WTC11 (cell line): Measurements from ENCODE around the gene ARF5. TPM values are rescaled to one million over a fixed set of nuclear protein-coding genes. Genes with fewer than 3 reads are reported as not detected.

Experiments used
- ATAC-seq: fragments of 200-7000 bp; cut with Tn5 transposase; 2 replicates; pipeline ENCODE4 v1.10.0; 2021; ENCODE audit warnings: mild to moderate bottlenecking, moderate library complexity
- CTCF ChIA-PET: fragments of 300-600 bp; sonication (Branson Sonifier 250); formaldehyde crosslinking; loops from one replicate; lab custom pipeline; 2021; ENCODE audit warnings: antibody characterized with exemption; lab: Charles Lee
- POLR2A ChIA-PET: fragments of 350-600 bp; sonication (Branson Sonifier 250); formaldehyde crosslinking; loops from one replicate; lab custom pipeline; 2021; ENCODE audit warnings: antibody characterized with exemption; lab: Charles Lee
- DNase-seq: peaks from one replicate; pipeline ENCODE4 v3.0.0; 2021; ENCODE audit warnings: low spot score
- H3K27ac Mint-ChIP-seq: 2 replicates; pipeline ENCODE4 v1.8.0; 2021; ENCODE audit warnings: mixed read lengths
- H3K27me3 Mint-ChIP-seq: 2 replicates; pipeline ENCODE4 v1.8.0; 2021; ENCODE audit warnings: low read depth, mild to moderate bottlenecking, moderate library complexity, mixed read lengths
- H3K36me3 Mint-ChIP-seq: 2 replicates; pipeline ENCODE4 v1.8.0; 2021; ENCODE audit warnings: mixed read lengths
- H3K4me1 Mint-ChIP-seq: 2 replicates; pipeline ENCODE4 v1.8.0; 2022; ENCODE audit warnings: mixed read lengths
- H3K4me3 Mint-ChIP-seq: 2 replicates; pipeline ENCODE4 v1.8.0; 2021; ENCODE audit warnings: mild to moderate bottlenecking, moderate library complexity, mixed read lengths
- H3K9me3 Mint-ChIP-seq: 2 replicates; pipeline ENCODE4 v1.8.0; 2021; ENCODE audit warnings: mixed read lengths
- ATF1 ChIP-seq: sonication (generic); formaldehyde crosslinking; IDR thresholded peaks from 2 replicates; pipeline ENCODE4 v1.8.1; 2023; ENCODE audit warnings: mild to moderate bottlenecking, moderate library complexity, missing genetic modification reagents
- ESRRA ChIP-seq: sonication (generic); formaldehyde crosslinking; IDR thresholded peaks from 2 replicates; pipeline ENCODE4 v1.8.1; 2022; ENCODE audit warnings: mild to moderate bottlenecking, missing genetic modification reagents, borderline replicate concordance
- ETV6 ChIP-seq: sonication (generic); formaldehyde crosslinking; IDR thresholded peaks from 2 replicates; pipeline ENCODE4 v1.8.1; 2022; ENCODE audit warnings: mild to moderate bottlenecking, missing genetic modification reagents
- FOXK1 ChIP-seq: sonication (generic); formaldehyde crosslinking; IDR thresholded peaks from 2 replicates; pipeline ENCODE4 v1.8.0; 2022; ENCODE audit warnings: mild to moderate bottlenecking, moderate library complexity, missing genetic modification reagents
- NFE2L1 ChIP-seq: sonication (generic); formaldehyde crosslinking; IDR thresholded peaks from 2 replicates; pipeline ENCODE4 v1.8.1; 2023; ENCODE audit warnings: missing genetic modification reagents
- NR3C1 ChIP-seq: sonication (generic); formaldehyde crosslinking; conservative IDR thresholded peaks from 2 replicates; pipeline ENCODE4 v1.8.1; 2023; ENCODE audit warnings: low read depth, mild to moderate bottlenecking, missing genetic modification reagents
- RELA ChIP-seq: sonication (generic); formaldehyde crosslinking; IDR thresholded peaks from 2 replicates; pipeline ENCODE4 v1.8.1; 2022; ENCODE audit warnings: missing genetic modification reagents, mild to moderate bottlenecking, borderline replicate concordance
- ZNF121 ChIP-seq: sonication (generic); formaldehyde crosslinking; IDR thresholded peaks from 2 replicates; pipeline ENCODE4 v1.8.0; 2023; ENCODE audit warnings: missing genetic modification reagents
- ZNF416 ChIP-seq: fragments of 250-450 bp; sonication (Bioruptor Pico); IDR thresholded peaks from 2 replicates; pipeline ENCODE4 v1.9.0; 2021; ENCODE audit warnings: mild to moderate bottlenecking, inconsistent platforms
- ZNF423 ChIP-seq: fragments of 250-450 bp; sonication (Bioruptor Pico); IDR thresholded peaks from 2 replicates; pipeline ENCODE4 v2.1.2; 2022; ENCODE audit warnings: mild to moderate bottlenecking, moderate library complexity
- total RNA-seq: library from RNA; stranded (reverse); gene quantifications from 3 replicates; pipeline ENCODE4 v1.2.3, GENCODE V29; 2021
- TF ChIP-seq, protein P1 (sequence below): sonication (generic); formaldehyde crosslinking; IDR thresholded peaks from 2 replicates; pipeline ENCODE4 v1.8.1; 2023; ENCODE audit warnings: mild to moderate bottlenecking, missing genetic modification reagents, moderate library complexity
- TF ChIP-seq, protein P2 (sequence below): fragments of 250-450 bp; sonication (Bioruptor Pico); IDR thresholded peaks from 2 replicates; pipeline ENCODE4 v2.1.2; 2022; ENCODE audit warnings: mild to moderate bottlenecking, moderate library complexity
- TF ChIP-seq, protein P3 (sequence below): sonication (generic); formaldehyde crosslinking; IDR thresholded peaks from 2 replicates; pipeline ENCODE4 v1.8.0; 2022; ENCODE audit warnings: mild to moderate bottlenecking, missing genetic modification reagents
- TF ChIP-seq, protein P4 (sequence below): sonication (generic); formaldehyde crosslinking; IDR thresholded peaks from 2 replicates; pipeline ENCODE4 v1.8.1; 2023; ENCODE audit warnings: mild to moderate bottlenecking, missing genetic modification reagents, borderline replicate concordance
- TF ChIP-seq, protein P5 (sequence below): fragments of 250-450 bp; sonication (Bioruptor Pico); IDR thresholded peaks from 2 replicates; pipeline ENCODE4 v1.9.0; 2021; ENCODE audit warnings: mild to moderate bottlenecking
- TF ChIP-seq, protein P6 (sequence below): fragments of 250-450 bp; sonication (Bioruptor Pico); IDR thresholded peaks from 2 replicates; pipeline ENCODE4 v1.9.0; 2021; ENCODE audit warnings: moderate library complexity, mild to moderate bottlenecking, inconsistent platforms, borderline replicate concordance
- TF ChIP-seq, protein P7 (sequence below): fragments of 250-450 bp; sonication (Bioruptor Pico); IDR thresholded peaks from 2 replicates; pipeline ENCODE4 v1.9.0; 2021; ENCODE audit warnings: mild to moderate bottlenecking, borderline replicate concordance
- TF ChIP-seq, protein P8 (sequence below): sonication (generic); formaldehyde crosslinking; IDR thresholded peaks from 2 replicates; pipeline ENCODE4 v1.8.0; 2023; ENCODE audit warnings: missing genetic modification reagents, mild to moderate bottlenecking, borderline replicate concordance

The ARF5 gene
- total RNA-seq, 1 experiment from 2014 or later: 167 TPM

DNA sequence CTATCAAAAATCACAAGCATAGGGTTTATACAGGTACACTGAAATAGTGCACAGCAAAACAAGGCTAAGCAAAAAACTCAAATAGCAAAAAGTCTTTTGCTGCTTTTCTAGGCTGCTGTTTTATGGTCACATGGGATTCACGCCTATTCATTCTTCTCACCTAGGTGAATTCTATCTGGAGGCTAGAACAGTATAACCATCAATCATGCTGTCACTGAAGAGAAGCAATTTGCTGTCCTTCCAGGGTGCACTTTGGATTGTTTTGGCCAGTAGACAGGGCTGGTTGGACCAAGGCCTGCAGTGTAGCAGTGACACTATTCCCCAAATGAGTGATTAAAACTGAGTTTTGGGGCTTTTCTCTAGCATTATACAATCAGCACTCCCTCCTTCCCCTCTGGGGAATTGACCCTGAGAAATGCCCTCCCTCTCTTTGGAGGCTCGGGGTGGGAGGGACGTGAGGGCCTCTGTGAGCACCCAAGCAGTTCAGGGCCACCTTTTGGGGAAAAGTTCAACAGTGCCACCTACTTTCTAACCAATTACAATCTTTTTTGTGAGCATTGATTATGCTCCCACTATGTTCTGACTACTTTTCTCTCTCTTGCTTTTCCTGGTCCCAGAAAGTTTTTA, 47.6 kb downstream of the ARF5 start:
- Mint-ChIP-seq H3K27ac (no peak overlapping the region), H3K27me3 (peaks cover 45% of the 10 kb centered on the region), H3K4me3 (no peak overlapping the region), H3K36me3 (no peaks in the 10 kb centered on the region), H3K4me1 (no peaks in the 10 kb centered on the region), H3K9me3 (no peaks in the 10 kb centered on the region)
- no peak for ATAC-seq
- TF ChIP-seq NFE2L1: no peak
- no peak for TF ChIP-seq FOXK1 (CRISPR knock-in tag)
- no peak for TF ChIP-seq ETV6
- TF ChIP-seq, protein P1, sequence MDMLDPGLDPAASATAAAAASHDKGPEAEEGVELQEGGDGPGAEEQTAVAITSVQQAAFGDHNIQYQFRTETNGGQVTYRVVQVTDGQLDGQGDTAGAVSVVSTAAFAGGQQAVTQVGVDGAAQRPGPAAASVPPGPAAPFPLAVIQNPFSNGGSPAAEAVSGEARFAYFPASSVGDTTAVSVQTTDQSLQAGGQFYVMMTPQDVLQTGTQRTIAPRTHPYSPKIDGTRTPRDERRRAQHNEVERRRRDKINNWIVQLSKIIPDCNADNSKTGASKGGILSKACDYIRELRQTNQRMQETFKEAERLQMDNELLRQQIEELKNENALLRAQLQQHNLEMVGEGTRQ (CRISPR knock-in tag): no peak
- TF ChIP-seq, protein P2, sequence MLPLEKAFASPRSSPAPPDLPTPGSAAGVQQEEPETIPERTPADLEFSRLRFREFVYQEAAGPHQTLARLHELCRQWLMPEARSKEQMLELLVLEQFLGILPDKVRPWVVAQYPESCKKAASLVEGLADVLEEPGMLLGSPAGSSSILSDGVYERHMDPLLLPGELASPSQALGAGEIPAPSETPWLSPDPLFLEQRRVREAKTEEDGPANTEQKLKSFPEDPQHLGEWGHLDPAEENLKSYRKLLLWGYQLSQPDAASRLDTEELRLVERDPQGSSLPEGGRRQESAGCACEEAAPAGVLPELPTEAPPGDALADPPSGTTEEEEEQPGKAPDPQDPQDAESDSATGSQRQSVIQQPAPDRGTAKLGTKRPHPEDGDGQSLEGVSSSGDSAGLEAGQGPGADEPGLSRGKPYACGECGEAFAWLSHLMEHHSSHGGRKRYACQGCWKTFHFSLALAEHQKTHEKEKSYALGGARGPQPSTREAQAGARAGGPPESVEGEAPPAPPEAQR (CRISPR knock-in tag): no peak
- no peak for TF ChIP-seq ATF1 (CRISPR knock-in tag)
- TF ChIP-seq ZNF121 (CRISPR knock-in tag): no peak
- TF ChIP-seq, protein P3, sequence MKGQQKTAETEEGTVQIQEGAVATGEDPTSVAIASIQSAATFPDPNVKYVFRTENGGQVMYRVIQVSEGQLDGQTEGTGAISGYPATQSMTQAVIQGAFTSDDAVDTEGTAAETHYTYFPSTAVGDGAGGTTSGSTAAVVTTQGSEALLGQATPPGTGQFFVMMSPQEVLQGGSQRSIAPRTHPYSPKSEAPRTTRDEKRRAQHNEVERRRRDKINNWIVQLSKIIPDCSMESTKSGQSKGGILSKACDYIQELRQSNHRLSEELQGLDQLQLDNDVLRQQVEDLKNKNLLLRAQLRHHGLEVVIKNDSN (CRISPR knock-in tag): no peak
- TF ChIP-seq, protein P4, sequence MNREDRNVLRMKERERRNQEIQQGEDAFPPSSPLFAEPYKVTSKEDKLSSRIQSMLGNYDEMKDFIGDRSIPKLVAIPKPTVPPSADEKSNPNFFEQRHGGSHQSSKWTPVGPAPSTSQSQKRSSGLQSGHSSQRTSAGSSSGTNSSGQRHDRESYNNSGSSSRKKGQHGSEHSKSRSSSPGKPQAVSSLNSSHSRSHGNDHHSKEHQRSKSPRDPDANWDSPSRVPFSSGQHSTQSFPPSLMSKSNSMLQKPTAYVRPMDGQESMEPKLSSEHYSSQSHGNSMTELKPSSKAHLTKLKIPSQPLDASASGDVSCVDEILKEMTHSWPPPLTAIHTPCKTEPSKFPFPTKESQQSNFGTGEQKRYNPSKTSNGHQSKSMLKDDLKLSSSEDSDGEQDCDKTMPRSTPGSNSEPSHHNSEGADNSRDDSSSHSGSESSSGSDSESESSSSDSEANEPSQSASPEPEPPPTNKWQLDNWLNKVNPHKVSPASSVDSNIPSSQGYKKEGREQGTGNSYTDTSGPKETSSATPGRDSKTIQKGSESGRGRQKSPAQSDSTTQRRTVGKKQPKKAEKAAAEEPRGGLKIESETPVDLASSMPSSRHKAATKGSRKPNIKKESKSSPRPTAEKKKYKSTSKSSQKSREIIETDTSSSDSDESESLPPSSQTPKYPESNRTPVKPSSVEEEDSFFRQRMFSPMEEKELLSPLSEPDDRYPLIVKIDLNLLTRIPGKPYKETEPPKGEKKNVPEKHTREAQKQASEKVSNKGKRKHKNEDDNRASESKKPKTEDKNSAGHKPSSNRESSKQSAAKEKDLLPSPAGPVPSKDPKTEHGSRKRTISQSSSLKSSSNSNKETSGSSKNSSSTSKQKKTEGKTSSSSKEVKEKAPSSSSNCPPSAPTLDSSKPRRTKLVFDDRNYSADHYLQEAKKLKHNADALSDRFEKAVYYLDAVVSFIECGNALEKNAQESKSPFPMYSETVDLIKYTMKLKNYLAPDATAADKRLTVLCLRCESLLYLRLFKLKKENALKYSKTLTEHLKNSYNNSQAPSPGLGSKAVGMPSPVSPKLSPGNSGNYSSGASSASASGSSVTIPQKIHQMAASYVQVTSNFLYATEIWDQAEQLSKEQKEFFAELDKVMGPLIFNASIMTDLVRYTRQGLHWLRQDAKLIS: no peak
- no peak for TF ChIP-seq ESRRA (CRISPR knock-in tag)
- no peak for TF ChIP-seq ZNF423
- TF ChIP-seq, protein P5, sequence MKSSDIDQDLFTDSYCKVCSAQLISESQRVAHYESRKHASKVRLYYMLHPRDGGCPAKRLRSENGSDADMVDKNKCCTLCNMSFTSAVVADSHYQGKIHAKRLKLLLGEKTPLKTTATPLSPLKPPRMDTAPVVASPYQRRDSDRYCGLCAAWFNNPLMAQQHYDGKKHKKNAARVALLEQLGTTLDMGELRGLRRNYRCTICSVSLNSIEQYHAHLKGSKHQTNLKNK: no peak
- TF ChIP-seq, protein P6, sequence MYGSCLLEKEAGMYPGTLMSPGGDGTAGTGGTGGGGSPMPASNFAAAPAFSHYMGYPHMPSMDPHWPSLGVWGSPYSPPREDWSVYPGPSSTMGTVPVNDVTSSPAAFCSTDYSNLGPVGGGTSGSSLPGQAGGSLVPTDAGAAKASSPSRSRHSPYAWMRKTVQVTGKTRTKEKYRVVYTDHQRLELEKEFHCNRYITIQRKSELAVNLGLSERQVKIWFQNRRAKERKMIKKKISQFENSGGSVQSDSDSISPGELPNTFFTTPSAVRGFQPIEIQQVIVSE (CRISPR knock-in tag): no peak
- TF ChIP-seq, protein P7, sequence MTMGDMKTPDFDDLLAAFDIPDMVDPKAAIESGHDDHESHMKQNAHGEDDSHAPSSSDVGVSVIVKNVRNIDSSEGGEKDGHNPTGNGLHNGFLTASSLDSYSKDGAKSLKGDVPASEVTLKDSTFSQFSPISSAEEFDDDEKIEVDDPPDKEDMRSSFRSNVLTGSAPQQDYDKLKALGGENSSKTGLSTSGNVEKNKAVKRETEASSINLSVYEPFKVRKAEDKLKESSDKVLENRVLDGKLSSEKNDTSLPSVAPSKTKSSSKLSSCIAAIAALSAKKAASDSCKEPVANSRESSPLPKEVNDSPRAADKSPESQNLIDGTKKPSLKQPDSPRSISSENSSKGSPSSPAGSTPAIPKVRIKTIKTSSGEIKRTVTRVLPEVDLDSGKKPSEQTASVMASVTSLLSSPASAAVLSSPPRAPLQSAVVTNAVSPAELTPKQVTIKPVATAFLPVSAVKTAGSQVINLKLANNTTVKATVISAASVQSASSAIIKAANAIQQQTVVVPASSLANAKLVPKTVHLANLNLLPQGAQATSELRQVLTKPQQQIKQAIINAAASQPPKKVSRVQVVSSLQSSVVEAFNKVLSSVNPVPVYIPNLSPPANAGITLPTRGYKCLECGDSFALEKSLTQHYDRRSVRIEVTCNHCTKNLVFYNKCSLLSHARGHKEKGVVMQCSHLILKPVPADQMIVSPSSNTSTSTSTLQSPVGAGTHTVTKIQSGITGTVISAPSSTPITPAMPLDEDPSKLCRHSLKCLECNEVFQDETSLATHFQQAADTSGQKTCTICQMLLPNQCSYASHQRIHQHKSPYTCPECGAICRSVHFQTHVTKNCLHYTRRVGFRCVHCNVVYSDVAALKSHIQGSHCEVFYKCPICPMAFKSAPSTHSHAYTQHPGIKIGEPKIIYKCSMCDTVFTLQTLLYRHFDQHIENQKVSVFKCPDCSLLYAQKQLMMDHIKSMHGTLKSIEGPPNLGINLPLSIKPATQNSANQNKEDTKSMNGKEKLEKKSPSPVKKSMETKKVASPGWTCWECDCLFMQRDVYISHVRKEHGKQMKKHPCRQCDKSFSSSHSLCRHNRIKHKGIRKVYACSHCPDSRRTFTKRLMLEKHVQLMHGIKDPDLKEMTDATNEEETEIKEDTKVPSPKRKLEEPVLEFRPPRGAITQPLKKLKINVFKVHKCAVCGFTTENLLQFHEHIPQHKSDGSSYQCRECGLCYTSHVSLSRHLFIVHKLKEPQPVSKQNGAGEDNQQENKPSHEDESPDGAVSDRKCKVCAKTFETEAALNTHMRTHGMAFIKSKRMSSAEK: no peak
- TF ChIP-seq RELA: no peak
- no peak for TF ChIP-seq ZNF416 (CRISPR knock-in tag)
- TF ChIP-seq, protein P8, sequence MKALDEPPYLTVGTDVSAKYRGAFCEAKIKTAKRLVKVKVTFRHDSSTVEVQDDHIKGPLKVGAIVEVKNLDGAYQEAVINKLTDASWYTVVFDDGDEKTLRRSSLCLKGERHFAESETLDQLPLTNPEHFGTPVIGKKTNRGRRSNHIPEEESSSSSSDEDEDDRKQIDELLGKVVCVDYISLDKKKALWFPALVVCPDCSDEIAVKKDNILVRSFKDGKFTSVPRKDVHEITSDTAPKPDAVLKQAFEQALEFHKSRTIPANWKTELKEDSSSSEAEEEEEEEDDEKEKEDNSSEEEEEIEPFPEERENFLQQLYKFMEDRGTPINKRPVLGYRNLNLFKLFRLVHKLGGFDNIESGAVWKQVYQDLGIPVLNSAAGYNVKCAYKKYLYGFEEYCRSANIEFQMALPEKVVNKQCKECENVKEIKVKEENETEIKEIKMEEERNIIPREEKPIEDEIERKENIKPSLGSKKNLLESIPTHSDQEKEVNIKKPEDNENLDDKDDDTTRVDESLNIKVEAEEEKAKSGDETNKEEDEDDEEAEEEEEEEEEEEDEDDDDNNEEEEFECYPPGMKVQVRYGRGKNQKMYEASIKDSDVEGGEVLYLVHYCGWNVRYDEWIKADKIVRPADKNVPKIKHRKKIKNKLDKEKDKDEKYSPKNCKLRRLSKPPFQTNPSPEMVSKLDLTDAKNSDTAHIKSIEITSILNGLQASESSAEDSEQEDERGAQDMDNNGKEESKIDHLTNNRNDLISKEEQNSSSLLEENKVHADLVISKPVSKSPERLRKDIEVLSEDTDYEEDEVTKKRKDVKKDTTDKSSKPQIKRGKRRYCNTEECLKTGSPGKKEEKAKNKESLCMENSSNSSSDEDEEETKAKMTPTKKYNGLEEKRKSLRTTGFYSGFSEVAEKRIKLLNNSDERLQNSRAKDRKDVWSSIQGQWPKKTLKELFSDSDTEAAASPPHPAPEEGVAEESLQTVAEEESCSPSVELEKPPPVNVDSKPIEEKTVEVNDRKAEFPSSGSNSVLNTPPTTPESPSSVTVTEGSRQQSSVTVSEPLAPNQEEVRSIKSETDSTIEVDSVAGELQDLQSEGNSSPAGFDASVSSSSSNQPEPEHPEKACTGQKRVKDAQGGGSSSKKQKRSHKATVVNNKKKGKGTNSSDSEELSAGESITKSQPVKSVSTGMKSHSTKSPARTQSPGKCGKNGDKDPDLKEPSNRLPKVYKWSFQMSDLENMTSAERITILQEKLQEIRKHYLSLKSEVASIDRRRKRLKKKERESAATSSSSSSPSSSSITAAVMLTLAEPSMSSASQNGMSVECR (CRISPR knock-in tag): no peak
- no peak for TF ChIP-seq NR3C1 (CRISPR knock-in tag)
- ChIA-PET CTCF (no interaction called here), POLR2A (no interaction called here)
- DNase-seq: no peak
